HG03025 (cell line): ENCODE results near the gene PACRG.

ENCODE experiments used
- ATAC-seq: cut with Tn5 transposase; IDR thresholded peaks from one replicate; pipeline ENCODE4 v1.9.1; 2021; ENCODE audit warnings: mild to moderate bottlenecking, moderate library complexity; ENCODE audit not compliant: unreplicated experiment, low FRiP score

PACRG gene

DNA sequence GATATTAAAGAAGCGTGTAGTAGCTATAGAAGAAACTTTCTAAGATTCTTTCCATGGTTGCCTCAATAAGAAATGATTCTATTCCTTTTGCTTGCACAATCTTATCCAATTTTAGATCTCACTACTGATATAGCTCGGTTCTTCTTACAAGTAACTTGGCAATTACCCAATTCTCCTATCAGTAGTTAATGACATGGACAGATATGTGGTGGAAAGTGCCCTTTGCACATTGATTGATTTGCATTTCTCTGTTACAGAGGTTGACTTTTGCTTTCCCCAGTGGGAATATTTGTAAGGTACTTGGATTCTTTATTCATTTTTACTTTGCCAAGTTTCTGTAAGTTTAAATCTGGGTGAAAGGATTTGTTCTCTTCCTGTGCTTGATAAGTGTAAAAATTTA is 593.0 kb downstream of the PACRG start:
- ATAC-seq = no peak

GRCh38 chr6:163321717-163322116 is 593.9 kb downstream of the PACRG start:
- no peak for ATAC-seq

- no peak for ATAC-seq
Observed at GRCh38 chr6:163323274-163323673, 595.5 kb downstream of the PACRG start.

DNA sequence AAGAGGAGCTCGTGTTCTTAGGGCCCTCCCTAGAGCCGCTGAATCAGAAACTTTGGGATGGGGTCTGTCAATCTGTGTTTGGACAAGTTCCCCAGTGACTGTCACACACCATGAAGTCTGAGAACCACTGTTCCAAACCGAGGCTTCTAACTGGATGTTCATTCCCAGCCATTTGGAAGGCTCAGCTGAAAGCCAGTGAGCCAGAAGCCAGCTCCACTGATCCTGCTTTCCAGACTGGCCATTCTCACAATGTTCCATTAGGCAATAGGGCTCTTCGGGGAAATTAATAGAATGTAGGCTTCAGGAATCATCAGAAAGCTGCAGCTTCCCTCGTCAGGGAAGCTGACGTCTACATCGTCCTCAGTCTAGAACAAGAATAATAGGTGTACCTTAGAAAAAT is 595.9 kb downstream of the PACRG start:
- no peak for ATAC-seq

GRCh38 chr6:163324326-163324687 is 596.5 kb downstream of the PACRG start:
- no peak for ATAC-seq

GRCh38 chr6:163324688-163325389 is 597.1 kb downstream of the PACRG start:
- no peak for ATAC-seq

GRCh38 chr6:163325390-163325784 is 597.6 kb downstream of the PACRG start:
- no peak for ATAC-seq

GRCh38 chr6:163327165-163327880 is 599.5 kb downstream of the PACRG start:
- no peak for ATAC-seq

- no peak for ATAC-seq
Observed at GRCh38 chr6:163327921-163328320, 600.1 kb downstream of the PACRG start.

DNA sequence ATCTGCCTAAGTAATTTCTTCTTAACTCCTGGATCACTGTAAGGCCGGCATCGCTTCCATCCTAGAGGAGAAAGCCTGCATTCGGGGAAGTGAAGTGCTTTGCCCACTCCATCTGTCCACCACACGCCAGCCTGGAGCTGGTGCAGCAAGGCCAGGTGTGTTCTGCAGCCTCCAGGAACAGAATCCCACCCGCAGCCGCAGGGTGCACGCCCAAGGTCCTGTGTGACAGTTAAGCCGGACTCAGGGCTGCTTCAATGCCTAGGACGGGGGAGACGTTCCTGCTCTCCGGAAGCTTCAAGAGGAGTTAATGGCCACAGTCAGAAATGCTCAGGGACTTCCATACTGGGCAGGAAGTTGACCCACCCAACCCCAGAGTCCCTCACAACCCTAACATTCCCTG is 600.6 kb downstream of the PACRG start:
- no peak for ATAC-seq

GRCh38 chr6:163329991-163330390 is 602.2 kb downstream of the PACRG start:
- ATAC-seq = no peak

DNA sequence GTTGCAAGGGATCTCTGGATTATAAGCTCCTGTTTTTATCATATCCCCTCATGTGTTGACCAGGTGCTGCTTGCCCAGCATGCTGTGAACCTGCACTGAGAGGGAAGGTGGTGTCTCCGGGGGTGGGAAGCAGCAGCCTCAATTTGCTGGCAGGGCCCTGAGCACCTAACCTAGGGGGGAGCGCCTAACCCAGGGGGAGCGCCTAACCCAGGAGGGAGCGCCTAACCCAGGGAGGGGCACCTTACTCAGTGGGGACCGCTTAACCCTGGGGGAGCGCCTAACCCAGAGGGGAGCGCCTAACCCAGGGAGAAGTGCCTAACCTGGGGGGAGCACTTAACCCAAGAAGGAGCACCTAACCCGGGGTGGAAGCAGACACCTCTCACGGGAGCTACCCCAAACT is 603.5 kb downstream of the PACRG start:
- ATAC-seq = no peak

DNA sequence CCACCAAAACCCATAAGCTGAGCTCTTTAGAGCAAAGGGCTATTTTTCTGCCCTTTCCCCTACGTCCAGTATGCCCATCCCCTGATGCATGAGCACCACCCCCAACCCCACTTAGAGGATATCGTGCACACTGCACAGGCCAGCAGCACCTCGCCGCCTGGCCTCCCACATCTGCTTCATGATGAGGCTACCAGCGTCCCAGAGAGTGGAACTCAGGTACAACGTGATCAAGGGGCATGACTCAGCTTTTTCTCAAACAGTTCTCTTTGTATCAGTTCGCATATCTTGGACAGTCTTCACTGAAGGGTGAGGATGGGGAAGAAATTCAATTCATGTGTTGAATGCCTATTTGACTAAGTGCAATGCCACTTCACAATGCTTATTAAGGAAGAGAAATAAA is 604.8 kb downstream of the PACRG start:
- ATAC-seq = no peak

DNA sequence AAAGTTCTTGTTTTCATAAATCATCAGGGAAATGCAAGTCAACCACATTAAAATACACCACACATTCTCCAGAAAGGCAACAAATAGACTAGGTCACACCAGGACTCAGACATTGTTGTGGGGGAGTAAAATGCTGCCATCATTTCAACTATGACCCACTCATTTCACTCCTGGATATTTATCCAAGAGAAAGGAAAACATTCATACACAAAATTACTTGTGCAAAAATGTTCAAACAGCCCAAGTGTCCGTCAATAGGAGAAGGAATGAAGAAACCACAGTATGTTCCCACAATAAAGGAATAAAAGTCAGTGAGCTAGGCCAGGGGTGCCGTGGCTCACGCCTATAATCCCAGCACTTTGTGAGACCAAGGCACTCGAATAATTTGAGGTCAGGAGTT is 605.3 kb downstream of the PACRG start:
- ATAC-seq = no peak

DNA sequence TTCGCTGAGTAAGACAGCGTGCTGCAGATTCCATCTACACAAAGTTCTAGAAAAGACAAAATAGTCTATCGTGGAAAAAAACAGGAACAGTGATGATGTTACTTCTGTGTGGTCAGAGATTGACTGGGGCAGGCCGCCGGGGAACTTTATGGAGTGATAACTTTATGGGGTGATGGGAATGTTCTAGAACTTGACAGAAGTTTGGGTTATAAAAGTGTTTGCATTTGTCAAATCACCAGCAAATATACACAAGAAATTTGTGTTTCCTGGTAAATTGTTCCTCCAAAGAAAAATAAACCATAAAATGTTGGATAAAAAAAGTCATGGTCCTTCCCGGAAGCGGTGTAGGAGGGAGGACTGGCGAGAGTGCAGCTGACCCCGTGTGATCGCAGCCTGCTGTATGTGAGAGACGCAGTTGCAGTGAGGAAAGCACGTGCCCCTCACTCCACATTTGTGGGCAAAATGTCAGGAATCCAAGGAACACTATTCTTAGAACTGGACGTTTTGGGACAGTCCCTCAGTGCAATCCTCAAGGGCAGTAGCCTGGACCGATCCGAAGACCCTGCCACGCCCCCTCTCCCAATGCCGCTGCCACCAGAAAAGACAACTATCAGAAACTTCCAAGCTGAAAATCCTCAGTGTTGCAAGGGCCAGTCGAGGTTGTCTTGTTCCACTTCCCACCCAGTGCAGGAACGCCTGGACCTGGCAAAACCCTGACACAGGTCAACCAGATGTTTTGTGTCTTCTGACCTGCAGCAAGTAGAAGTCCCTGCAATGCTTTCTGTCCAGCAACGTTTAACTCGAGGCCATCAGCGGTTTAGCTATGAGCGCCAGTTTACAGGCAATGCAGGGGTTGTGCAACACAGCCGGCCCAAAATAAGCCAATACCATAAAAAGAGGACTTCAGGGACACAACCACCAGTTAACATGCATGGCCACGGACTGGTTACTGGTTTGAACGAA is 606.2 kb downstream of the PACRG start:
- no peak for ATAC-seq

- no peak for ATAC-seq
Observed at GRCh38 chr6:163335056-163335455, 607.3 kb downstream of the PACRG start.

GRCh38 chr6:163335671-163336545 is 608.1 kb downstream of the PACRG start:
- no peak for ATAC-seq

- no peak for ATAC-seq
Observed at GRCh38 chr6:163336961-163337360, 609.2 kb downstream of the PACRG start.

- ATAC-seq = no peak
Observed at GRCh38 chr6:163337958-163338357, 610.2 kb downstream of the PACRG start.

- ATAC-seq = no peak
Observed at GRCh38 chr6:163338671-163339405, 611.1 kb downstream of the PACRG start.
